Adrenal gland (tissue), 5 donors: ENCODE measurements around the gene CDH18.

Source experiments
- POLR2A ChIP-seq, 2 donors: fragments of 450-650 bp; IDR thresholded peaks; one replicate each; pipeline ENCODE4 v1.6.1; 2017; ENCODE audit warnings: antibody characterized with exemption in 2 of 2, mild to moderate bottlenecking in 2 of 2, moderate library complexity in 1 of 2
- TF ChIP-seq, protein P1 (sequence below), 6 experiments: fragments of 450-650 bp in 4 of 6; fragments of 200-600 bp in 2 of 6; sonication (generic) in 1 of 6; IDR thresholded peaks; 1 replicate in 5 of 6; 2 replicates in 1 of 6; pipeline versions ENCODE4 v1.5.1 to v1.8.0; 2016 to 2021; ENCODE audit warnings: antibody characterized with exemption in 6 of 6, mild to moderate bottlenecking in 2 of 6, moderate library complexity in 1 of 6
- donor health status: DM: no; HTN: no; CAD: no.

DNA sequence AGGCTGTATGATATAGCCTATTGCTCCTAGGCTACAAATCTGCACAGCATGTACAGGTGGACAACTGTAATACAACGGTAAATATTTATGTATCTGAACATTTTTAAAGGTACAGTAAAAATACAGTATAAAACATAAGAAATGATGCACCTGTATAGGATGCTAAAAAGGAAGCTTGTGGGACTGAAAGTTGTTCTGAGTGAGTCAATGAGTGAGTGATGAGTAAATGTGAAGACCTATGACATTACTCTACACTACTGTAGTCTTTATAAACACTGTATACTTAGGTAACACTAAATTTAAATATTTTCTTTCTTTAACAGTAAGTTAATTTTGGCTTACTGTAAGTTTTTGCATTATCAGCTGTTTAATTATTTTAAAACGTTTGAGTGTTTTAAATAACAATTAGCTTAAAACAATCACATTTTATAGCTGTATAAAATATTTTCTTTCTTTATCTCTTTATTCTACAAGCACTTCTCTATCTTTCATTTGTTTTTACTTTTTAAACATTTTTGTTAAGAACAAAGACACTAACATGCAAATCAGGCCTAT is 28.1 kb downstream of the CDH18 start:
- TF ChIP-seq, protein P1, sequence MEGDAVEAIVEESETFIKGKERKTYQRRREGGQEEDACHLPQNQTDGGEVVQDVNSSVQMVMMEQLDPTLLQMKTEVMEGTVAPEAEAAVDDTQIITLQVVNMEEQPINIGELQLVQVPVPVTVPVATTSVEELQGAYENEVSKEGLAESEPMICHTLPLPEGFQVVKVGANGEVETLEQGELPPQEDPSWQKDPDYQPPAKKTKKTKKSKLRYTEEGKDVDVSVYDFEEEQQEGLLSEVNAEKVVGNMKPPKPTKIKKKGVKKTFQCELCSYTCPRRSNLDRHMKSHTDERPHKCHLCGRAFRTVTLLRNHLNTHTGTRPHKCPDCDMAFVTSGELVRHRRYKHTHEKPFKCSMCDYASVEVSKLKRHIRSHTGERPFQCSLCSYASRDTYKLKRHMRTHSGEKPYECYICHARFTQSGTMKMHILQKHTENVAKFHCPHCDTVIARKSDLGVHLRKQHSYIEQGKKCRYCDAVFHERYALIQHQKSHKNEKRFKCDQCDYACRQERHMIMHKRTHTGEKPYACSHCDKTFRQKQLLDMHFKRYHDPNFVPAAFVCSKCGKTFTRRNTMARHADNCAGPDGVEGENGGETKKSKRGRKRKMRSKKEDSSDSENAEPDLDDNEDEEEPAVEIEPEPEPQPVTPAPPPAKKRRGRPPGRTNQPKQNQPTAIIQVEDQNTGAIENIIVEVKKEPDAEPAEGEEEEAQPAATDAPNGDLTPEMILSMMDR (IDR thresholded peaks at IDR 0.05): no peak
- no peak for TF ChIP-seq POLR2A (IDR thresholded peaks at IDR 0.05)
